NCI-H82 (cell line): ENCODE measurements around the gene FOXL3.

Experiments
- DNase-seq: peaks from one replicate; lab custom pipeline; 2025; lab: John Stamatoyannopoulos, UW

Gene FOXL3

DNA sequence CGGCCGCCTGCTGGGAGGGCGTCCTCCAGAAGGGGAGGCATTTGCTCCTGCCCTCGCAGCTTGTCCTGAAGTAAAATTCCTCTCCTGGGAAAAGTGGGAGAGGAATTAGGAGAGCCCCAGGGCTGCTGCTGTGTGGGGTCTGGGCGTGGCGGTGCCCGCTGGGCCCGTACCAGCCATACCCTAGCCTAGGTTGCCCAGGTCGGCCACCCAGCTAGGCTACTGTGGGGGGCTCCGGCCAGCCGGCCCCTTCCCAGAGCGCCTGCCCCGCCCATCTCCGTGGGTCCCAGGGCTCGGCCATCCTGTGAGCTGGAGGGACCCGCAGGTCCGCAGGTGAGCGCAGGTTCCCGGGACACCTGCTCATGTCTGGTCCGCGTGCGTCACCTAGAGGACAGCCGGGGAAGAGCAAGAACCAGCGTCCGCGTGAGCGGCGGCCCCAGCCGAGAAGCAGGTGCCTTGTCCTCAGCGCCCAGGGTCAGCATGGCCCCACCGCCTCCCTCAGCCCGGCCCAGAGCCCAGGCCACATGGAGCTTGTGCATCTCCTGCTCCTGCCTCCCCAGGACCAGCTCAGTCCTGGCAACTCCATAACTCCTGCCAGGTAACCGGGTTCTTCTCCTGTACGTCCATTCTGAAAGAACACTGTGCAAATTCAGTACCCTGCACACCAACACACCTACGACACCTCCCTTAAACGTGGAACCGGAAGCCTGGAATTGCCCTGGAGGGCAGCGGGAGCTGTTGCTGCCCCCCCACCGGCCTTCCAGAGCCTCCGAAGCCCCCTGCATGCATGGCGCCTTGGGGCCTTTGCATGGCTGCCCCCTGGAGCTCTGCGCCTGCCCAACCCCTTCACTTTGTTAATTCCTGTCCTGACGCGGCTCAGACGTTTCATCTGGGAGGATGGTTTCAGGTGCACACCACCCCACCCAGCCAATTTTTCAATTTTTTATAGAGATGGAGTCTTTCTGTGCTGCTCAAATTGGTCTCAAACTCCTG, 22.8 kb upstream of the FOXL3 start:
- DNase-seq, result peak; percentile 15

DNA sequence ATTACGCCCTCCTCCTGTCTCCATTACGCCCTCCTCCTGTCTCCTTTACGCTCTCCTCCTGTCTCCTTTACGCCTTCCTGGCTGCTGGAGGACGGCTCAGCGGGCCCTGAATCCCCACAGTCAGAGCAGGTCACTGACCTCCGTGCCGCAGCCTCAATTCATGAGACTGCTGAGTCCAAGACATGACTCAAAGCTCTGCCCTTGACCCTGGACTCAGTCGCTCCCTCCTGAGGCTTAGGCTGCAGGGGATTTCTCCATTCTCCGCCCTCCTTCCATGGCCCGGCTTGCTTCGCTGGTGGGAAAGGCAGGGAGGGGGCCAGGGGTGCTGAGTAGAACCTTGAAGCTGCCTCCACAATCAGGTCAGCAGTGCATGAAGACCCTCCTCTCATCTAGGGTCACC, 21.0 kb upstream of the FOXL3 start:
- DNase-seq, result no peak

DNA sequence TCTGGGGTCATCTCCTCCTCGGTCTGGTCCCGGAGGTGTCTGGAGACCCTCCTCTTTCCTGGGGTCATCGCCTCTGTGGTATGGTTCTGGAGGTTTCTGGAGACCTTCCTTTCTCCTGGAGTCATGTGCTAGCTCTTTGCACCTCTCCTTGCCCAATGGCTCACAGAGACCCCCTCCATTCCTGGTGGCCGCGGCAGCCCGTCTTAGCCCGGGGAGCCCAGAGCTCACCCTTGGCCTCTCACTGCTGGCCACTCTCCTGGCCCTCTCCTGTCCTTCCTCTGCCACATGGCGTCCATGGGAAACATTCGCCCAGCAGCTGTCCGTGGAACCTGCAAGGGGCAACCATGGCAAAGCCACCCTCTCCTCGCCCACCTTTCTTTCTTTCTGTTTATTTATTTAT, 20.2 kb upstream of the FOXL3 start:
- no peak for DNase-seq

DNA sequence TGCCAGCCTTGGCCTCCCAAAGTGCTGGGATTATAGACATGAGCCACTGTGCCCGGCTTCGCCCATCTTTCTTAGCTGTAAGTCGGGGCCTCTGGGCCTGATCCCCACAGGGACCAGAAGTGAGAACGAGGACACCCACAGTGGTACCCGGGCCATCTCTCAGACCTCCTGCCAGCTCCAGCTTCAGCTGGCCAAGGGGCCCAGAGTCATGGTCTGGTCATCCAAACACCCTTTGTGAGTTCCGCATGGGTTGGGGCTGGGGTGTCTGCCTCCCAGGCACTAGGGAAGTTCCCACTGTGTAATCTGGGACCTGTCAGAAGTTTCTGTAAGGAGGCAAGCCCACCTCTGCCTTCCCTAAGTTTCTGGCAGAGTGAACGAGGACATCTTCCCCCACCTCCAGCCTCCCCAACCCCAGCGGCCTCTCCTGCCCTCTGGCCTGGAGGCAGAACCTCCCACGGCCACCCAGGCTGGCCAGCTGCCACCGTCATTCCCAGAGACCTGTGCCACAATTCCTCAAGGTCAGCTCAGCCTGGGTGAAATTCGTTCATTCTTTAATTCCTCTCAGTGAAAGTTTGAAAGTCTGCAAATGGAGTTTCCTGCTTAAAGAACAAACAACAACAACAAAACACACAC, 19.5 kb upstream of the FOXL3 start:
- DNase-seq, result no peak

DNA sequence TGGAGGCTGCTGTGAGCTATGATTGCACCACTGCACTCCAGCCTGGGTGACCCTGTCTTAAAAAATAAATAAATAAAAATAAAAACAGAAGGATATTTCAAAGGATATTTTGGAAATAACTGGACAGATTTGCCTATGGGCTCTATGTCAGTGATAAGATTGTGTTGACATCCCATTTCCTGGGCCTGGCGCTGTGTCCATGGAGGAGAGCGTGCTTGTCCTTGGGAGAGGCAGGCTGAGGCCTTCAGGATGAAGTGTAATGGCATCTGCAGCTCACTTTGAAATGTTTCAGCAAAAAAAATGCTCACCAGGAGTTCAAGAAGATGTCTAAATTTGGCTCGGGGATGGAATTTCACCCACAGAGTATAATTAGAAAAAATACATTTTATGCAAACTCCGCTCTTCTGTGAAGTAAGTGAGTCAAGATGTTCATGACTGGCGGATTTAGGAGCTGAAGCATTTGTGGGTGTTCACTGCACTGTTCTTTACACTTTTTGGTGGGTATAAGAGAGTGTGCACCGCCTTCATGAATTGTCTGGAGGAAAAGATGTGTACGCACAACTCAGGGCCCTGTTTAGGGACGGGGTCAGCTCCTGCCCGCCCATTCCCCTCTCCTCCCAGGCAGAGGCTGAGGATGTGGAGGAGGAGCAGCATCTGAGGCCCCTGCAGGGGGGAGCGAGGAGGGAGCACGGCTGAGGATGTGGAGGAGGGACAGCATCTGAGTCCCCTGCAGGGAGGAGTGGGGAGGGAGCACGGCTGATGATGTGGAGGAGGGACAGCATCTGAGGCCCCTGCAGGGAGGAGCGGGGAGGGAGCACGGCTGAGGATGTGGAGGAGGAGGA, 18.5 kb upstream of the FOXL3 start:
- no peak for DNase-seq

DNA sequence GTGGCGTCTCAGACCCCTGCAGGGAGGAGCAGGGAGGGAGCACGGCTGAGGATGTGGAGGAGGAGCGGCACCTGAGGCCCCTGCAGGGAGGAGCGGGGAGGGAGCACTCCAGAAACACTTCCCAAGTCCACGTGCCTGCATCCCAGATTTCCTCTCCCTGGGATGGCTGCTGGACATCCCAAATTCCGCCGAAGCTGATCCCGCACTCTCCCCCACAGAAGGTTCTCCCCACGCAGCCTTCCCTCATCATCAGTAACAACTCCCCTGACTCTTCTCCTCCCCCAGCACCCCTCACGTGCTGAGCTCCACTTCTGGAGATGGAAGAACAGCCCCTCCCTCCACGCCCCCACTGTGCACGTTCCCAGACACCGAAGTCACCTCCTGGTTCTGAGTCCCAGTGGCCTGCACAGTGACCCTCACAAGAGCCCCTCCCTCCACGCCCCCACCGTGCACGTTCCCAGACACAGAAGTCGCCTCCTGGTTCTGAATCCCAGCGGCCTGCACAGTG, 17.8 kb upstream of the FOXL3 start:
- no peak for DNase-seq

DNA sequence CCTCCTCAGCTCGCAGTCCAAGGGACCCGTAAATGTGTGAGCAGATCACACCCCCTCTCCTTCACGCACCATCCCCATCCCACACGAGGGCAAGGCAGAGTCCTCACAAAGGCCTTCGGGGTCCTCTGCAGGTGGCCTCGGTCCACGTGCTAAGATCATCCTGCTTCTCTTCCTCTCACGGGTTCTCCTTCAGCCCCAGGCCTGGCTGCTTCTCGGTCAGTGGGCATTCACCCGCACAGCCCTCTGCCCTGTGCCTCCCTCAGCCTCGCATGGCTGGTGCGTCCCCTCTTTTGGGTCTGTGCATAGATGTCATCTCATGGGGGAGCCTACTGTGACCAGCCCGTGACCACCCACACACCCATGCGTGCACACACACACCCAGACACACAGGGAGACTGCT, 17.3 kb upstream of the FOXL3 start:
- no peak for DNase-seq

DNA sequence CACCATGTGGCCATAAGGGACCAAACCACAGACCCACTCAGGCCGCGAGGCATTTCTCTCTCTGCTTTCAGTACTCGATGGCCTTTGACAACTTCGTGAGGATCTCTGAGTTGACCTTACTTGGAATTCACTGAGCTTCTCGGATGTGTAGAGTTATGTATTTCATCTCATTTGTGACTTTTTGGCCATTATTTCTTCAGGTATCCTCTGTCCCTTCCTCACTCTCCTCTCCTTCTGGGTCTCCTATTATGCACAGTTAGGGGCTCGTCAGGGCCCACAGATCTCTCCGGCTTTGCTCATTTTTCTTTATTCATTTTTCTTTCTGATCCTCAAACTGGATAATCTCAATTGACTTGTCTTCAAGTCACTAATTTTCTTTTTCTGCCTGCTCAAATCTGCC, 16.6 kb upstream of the FOXL3 start:
- DNase-seq, result no peak

DNA sequence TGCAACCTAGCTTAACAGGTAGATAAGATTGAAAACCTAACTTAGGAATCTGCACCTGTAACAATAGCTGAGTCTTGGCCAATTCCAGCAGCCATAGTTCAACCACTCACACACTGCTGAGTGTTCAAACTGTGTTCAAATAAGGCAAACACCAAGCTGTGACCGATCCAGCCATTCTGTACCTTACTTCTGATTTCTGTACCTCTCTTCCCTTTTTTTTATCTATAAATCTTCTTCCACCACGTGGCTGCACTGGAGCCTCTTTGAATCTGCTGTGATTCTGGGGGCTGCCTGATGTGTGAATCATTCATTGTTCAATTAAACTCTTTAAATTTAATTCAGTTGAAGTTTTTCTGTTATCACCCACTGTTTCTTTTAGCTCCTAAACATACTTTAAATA, 15.7 kb upstream of the FOXL3 start:
- DNase-seq, result no peak

DNA sequence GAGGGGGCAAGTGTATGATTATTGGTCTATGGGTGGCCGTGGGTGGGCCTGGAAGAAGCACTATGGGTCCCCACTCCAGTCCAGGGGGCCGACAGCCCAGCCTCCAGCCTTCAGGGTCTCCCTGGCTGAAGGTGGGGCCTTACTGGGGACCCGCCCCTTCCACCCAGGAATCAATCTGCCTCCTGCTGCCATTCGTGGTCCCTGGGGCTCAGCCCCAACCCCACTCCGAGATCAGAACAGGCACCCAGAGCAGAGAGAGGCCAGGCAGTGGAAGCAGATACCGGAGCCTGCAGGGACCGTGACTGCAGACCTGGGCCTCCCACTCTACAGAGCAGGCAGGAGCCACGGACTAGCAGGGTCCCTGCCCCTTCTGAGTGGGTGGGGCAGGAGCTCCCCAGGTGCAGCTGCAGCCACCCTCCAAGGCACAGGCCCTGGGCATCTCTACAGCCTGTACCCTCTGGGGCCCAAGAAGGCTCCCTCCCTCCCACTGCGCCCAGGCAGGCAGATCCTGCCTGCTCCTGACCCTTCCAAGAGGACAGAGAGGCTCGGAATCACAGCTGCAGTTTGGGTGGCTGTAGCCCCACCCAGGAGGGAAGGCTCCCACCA, 13.6 kb upstream of the FOXL3 start:
- no peak for DNase-seq

DNA sequence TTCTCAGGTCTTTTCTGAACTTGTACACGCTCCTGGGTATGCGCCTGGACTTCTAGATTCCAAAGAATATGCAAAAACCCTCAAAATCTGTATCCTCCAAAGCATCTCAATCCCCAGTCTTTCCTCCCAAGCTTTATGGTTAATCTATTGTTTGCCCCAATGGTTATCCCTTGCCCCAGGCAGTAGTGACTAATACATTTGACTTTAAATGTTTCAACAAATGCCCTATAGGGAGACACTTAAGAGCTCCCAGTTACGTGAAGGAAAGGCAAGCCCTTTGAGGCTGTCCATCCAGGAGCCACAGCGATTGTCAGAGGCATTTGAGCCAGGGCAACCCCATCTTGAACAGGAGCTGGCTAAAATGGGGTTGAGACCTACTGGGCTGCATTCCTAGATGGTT, 12.7 kb upstream of the FOXL3 start:
- DNase-seq, result no peak

DNA sequence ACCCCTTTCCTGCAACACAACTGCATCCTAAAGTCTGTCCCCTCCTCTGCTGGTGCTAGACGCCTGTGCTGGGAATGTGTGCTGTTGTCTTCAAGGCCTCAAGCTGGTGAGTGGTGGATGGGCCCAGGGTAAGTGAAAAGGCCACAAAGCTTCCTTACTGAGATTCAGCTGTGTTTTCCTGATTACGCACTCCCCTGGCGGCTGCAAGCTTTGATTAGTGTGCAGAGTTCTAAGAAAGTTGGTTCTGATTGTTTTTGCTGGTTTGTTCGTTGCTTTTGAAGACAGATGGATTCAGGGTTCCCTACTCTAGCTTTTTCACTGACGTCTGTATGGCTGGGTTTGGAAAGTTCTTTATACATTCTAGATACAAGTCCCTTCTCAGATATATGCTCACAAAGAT, 11.9 kb upstream of the FOXL3 start:
- DNase-seq, result no peak

DNA sequence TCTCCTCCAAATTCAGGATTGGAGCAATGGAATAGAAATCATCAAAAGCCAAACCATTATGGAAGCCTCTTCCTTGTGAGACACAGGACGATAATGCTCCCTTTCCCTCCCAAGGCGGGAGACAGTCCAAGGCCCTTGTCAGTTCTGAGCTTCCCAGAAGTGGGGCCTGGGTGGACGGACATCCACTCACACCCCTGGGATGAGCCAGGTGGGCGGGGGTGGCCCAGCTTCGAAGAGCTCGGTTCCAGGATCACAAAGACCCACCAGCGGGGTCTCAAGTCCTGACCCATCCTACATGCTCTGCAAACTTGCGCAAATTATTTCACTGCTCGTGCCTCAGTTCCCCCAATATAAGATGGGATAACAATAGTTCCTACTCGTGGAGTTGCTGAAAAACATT, 10.1 kb upstream of the FOXL3 start:
- DNase-seq, result no peak

DNA sequence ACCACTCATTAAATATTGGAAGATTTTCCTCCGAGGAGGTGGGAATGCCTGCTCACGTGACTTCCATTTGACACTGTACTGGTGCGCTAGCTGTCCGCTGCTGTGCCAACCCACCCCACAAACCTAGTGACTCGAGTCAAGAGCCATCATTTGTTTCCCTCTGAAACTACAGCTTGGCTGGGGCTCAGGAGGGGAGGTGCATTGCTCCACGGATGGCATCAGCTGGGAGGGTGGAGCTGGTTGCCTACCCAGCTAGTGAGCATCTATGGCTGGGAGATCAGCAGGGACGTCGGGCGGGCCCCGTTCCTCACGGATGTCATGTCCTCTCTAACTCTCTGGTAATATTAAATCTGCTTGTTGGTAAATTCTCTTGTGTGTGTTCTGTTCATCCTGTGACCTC, 9.5 kb upstream of the FOXL3 start:
- no peak for DNase-seq

DNA sequence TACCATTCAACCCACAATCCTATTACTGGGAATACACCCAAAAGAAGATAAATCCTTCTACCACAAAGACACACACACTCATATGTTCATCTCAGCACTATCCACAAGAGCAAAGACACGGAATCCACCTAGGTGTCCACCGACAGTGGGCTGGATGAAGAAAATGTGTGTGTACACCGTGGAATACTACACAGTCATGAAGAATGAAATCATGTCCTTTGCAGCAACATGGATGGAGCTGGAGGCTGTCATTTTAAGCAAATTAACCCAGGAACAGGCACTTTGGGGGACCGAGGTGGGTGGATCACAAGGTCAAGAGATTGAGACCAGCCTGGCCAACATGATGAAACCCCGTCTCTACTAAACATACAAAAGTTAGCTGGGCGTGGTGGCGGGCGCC, 8.3 kb upstream of the FOXL3 start:
- no peak for DNase-seq

DNA sequence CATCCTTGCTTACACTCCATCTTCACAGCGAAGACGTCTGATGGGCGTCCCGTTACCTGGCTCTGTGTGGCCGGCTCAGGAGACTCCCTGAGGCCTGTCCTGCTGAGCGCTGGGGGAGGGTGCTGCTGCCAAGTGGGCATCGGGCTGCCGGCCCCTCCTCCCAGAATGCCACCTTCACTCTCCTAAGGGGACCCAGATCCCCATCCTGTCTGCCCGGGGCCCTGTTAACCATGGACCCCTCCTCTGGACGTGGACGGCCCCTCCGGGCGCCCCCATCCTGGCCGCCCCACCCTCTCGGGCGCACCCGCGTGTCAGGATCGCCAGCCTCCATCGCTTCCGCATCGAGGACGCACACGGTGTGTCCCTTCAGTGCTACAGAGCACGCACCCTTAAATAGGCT, 7.3 kb upstream of the FOXL3 start:
- DNase-seq, result no peak

DNA sequence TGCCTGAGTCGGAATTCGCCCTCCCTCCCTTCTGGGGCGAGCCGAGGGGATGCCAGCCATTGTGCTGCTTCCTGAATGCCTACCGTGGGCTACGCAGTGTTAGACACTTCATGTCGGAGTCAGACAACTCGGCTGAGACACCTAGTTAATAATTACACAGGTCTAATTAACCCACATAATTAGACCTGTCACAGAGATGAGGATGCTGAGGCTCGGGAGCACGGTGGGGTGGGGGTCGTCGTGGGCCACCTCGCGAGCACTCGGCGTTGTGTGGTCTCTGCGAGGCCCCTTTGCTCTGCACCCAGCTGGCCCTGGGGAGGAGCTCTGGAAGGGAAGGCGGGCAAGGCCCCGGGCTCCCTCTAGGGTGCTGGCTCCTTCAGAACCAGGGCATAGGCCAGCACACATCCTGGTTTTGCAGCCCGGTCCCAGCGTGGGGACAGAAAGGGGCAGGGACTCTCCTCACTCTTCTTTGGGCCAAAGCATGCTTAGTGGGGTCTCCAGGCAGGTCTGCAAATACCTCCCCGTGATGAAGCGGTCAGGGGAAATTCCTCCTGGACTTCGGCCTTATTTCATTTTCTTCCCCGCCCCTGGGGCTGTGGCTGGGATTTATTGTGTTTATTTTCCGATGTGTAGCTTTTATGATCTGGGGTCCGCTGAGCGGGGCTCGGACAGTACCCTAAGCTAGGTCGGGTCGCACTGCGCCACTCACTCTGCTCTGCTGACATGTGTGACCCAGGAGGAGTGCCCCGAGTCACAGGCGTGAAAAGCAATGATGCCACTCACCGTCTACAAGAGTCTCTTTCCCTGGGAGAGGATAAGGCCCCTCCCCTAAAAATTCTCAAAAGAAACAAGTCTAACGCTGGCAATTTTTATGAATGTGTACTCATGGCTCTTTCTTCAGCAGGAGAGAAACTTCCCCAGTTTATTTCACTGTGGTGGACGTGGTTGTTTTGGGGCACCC, 4.9 kb upstream of the FOXL3 start:
- DNase-seq, result no peak

DNA sequence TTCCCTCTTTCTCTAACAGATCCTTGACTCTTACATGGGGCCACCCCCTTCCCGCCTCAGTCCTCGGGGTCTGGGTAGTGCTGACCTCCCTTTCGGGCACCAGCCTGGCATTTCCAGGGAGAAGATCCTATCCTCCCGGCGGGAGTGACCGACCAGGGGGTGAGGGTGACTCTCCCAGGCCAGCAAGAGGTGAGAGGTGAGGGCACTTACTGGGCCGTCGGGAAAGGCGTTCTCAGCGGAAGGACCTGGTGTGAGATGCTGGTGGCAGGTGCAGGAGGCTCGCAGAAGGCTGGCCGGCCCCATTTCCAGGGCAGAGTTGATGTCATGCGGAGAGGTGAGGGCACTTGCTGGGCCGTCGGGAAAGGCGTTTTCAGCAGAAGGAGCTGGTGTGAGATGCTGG, 4.2 kb upstream of the FOXL3 start:
- DNase-seq, result no peak

DNA sequence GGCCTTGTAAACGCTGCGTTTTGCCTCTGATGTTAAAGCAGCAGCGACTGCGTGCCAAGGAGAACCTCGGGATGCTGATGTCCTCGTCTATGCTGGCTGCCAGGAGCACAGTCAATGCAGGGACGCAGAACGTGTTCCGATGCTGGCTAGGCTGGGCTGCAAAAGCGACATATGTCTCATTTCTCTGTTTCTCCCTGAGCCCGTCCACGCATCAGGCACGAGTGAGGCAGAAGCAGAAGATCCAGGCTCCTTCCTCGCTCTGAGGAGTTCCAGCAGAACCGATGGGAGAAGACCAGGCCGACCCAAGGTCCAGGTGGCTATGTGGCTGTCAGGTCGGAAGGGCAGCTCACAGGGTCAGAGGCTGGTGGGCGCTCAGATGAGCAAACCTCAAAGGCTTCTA, 3.7 kb upstream of the FOXL3 start:
- DNase-seq, result no peak

DNA sequence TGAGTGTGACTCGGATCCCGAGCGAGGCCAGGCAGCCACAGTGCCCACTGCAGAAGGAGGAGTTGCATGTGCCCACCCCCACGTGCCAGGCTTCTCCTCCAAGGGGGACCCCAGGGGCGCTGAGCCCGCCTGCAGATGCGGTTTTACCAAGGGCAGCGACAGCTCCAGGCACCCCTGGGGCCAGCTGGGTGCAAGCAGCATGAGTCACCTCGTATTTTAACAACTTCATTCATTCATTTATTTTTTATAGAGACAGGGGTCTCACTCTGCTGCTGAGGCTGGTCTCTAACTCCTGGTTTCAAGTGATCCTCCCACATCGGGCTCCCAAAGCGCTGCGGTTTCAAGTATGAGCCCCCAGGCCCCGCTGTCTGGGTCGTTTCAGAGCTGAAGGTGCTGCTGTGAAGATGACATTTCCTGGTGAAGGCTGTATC, 1.3 kb upstream of the FOXL3 start:
- no peak for DNase-seq

DNA sequence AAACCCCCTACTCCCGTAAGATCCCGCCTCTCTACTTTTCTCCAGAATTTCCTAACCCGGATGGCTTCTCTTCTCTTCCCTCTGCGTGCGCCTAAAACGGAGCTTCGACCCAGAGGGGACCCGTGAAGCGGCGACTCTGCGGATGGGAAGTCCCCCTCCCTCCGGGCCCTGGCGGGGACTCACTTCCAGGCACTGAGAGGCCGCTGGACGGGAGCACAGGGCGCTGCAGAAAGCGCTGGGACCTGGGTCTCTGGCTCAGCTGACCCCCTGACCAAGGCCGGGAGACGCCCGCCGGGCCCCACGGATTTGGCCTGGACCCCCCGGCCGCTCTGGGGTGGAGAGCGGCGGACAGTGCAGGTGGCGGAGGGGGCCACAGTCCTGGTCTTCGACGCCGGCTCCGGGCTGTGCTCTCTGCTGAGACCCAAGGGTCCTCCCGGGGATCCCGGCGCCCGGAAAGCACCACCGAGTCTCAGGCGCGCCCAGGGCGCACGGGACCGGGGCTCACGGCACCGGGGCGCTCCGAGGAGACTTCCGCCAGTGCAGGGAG, 688 bp upstream of the FOXL3 start:
- DNase-seq, result no peak
